Measurements from ENCODE around the gene CD226.
"Not testable (repeated sequence)": the region's sequence is repeated elsewhere in the genome, so short reads cannot be mapped to it uniquely, and the experiment has no call there.

Gene CD226

GRCh38 chr18:69908838-69909237, 38.8 kb downstream of the CD226 start:
- no peak for DNase-seq (ENCODE audit: low spot score)

GRCh38 chr18:69906765-69907164, 40.9 kb downstream of the CD226 start:
- DNase-seq (ENCODE audit: low spot score): no peak

- DNase-seq (ENCODE audit: low spot score): no peak
Measured at GRCh38 chr18:69900941-69901340, 46.7 kb downstream of the CD226 start.

- DNase-seq (ENCODE audit: low spot score): not testable (repeated sequence)
Measured at GRCh38 chr18:69899154-69899923, 48.3 kb downstream of the CD226 start.

- no peak for DNase-seq (ENCODE audit: low spot score)
Measured at GRCh38 chr18:69898241-69898861, 49.3 kb downstream of the CD226 start.

- no peak for DNase-seq (ENCODE audit: low spot score)
Measured at GRCh38 chr18:69897397-69898108, 50.1 kb downstream of the CD226 start.

GRCh38 chr18:69895066-69896047, 52.3 kb downstream of the CD226 start:
- DNase-seq (ENCODE audit: low spot score): no peak

- DNase-seq (ENCODE audit: low spot score): no peak
Measured at GRCh38 chr18:69894467-69894866, 53.2 kb downstream of the CD226 start.

- DNase-seq (ENCODE audit: low spot score): no peak
Measured at GRCh38 chr18:69890558-69890957, 57.1 kb downstream of the CD226 start.

GRCh38 chr18:69889009-69889408, 58.7 kb downstream of the CD226 start:
- no peak for DNase-seq (ENCODE audit: low spot score)

- no peak for DNase-seq (ENCODE audit: low spot score)
Measured at GRCh38 chr18:69887256-69887655, 60.4 kb downstream of the CD226 start.

GRCh38 chr18:69885841-69886531, 61.7 kb downstream of the CD226 start:
- no peak for DNase-seq (ENCODE audit: low spot score)

- DNase-seq (ENCODE audit: low spot score): no peak
Measured at GRCh38 chr18:69885355-69885754, 62.3 kb downstream of the CD226 start.

- DNase-seq (ENCODE audit: low spot score): no peak
Measured at GRCh38 chr18:69883781-69884180, 63.9 kb downstream of the CD226 start.

- DNase-seq (ENCODE audit: low spot score): no peak
Measured at GRCh38 chr18:69882965-69883668, 64.6 kb downstream of the CD226 start.

- DNase-seq (ENCODE audit: low spot score): no peak
Measured at GRCh38 chr18:69880083-69880482, 67.6 kb downstream of the CD226 start.

- not testable (repeated sequence) for DNase-seq (ENCODE audit: low spot score)
Measured at GRCh38 chr18:69879051-69879450, 68.6 kb downstream of the CD226 start.

GRCh38 chr18:69878213-69878933, 69.3 kb downstream of the CD226 start:
- DNase-seq (ENCODE audit: low spot score): no peak

GRCh38 chr18:69876490-69876889, 71.2 kb downstream of the CD226 start:
- DNase-seq (ENCODE audit: low spot score): no peak

GRCh38 chr18:69874058-69874457, 73.6 kb downstream of the CD226 start:
- no peak for DNase-seq (ENCODE audit: low spot score)

Data from LoVo (cell line).